ENCODE data around the gene MAP6D1.

MAP6D1 gene
- total RNA-seq = 0 to 0.52 (median 0.17) reads per million in 9 experiments

GRCh38 chr3:183825456-183826161 lies at the start of gene MAP6D1:
Gene MAP6D1 (minus strand): TSS chr3:183825577. CDS start chr3:183825547, 30 bp downstream.
- Mint-ChIP-seq H3K36me3 (ENCODE audit: insufficient read depth) (peaks cover 18% of the 10 kb centered on the region), H3K27ac (peak within 1 kb of the TSS in 1 of 2 donors; percentile 81), H3K9me3 (no peaks in the 10 kb centered on the region), H3K4me1 (ENCODE audit: low read depth in 2 of 2) (peaks cover 8 to 11% of the 10 kb centered on the region in 2 donors), H3K4me3 (peak within 1 kb of the TSS; percentile 72 to 85), H3K27me3 (no peaks in the 10 kb centered on the region)
- peak in 2 of 3 experiments; percentile 27 to 30 for DNase-seq
- ATAC-seq (replicated peaks) = peak; percentile 77

- peaks cover 17% of the 10 kb centered on the region for H3K36me3 Mint-ChIP-seq (ENCODE audit: insufficient read depth)
- H3K4me3 Mint-ChIP-seq = no peak overlapping the region
- H3K27ac Mint-ChIP-seq = no peak overlapping the region
- H3K9me3 Mint-ChIP-seq = no peaks in the 10 kb centered on the region
- ATAC-seq (replicated peaks) = no peak
- peaks cover 26 to 46% of the 10 kb centered on the region in 2 donors for H3K4me1 Mint-ChIP-seq (ENCODE audit: low read depth in 2 of 2)
- no peaks in the 10 kb centered on the region for H3K27me3 Mint-ChIP-seq
- no peak for DNase-seq
Observed at GRCh38 chr3:183873914-183874313, 48.5 kb upstream of the MAP6D1 start.

GRCh38 chr3:183871541-183871940 lies 46.2 kb upstream of the MAP6D1 start:
- ATAC-seq (replicated peaks) = no peak
- no peaks in the 10 kb centered on the region for H3K9me3 Mint-ChIP-seq
- peaks cover 18 to 34% of the 10 kb centered on the region in 2 donors for H3K4me1 Mint-ChIP-seq (ENCODE audit: low read depth in 2 of 2)
- DNase-seq = no peak
- peaks cover 14% of the 10 kb centered on the region for H3K36me3 Mint-ChIP-seq (ENCODE audit: insufficient read depth)
- no peak overlapping the region for H3K27ac Mint-ChIP-seq
- no peak overlapping the region for H3K4me3 Mint-ChIP-seq
- no peaks in the 10 kb centered on the region for H3K27me3 Mint-ChIP-seq

GRCh38 chr3:183870563-183870962 lies 45.2 kb upstream of the MAP6D1 start:
- no peak overlapping the region for H3K4me3 Mint-ChIP-seq
- no peaks in the 10 kb centered on the region for H3K9me3 Mint-ChIP-seq
- DNase-seq = no peak
- no peaks in the 10 kb centered on the region for H3K27me3 Mint-ChIP-seq
- peaks cover 18 to 33% of the 10 kb centered on the region in 2 donors for H3K4me1 Mint-ChIP-seq (ENCODE audit: low read depth in 2 of 2)
- H3K36me3 Mint-ChIP-seq (ENCODE audit: insufficient read depth) = peaks cover 20% of the 10 kb centered on the region
- ATAC-seq (replicated peaks) = no peak
- H3K27ac Mint-ChIP-seq = peak overlapping the region in 1 of 2 donors; percentile 5

GRCh38 chr3:183868796-183869195 lies 43.4 kb upstream of the MAP6D1 start:
- ATAC-seq (replicated peaks) (no peak), DNase-seq (no peak)
- Mint-ChIP-seq H3K27ac (no peak overlapping the region), H3K4me3 (no peak overlapping the region), H3K9me3 (no peaks in the 10 kb centered on the region), H3K4me1 (ENCODE audit: low read depth in 2 of 2) (peaks cover 15 to 33% of the 10 kb centered on the region in 2 donors), H3K36me3 (ENCODE audit: insufficient read depth) (peaks cover 38% of the 10 kb centered on the region), H3K27me3 (no peaks in the 10 kb centered on the region)

GRCh38 chr3:183862610-183863009 lies 37.2 kb upstream of the MAP6D1 start:
- no peak overlapping the region for H3K27ac Mint-ChIP-seq
- no peaks in the 10 kb centered on the region for H3K27me3 Mint-ChIP-seq
- DNase-seq (no peak), ATAC-seq (replicated peaks) (no peak)
- H3K4me3 Mint-ChIP-seq = no peak overlapping the region
- peaks cover 0 to under 1% of the 10 kb centered on the region in 2 donors for H3K4me1 Mint-ChIP-seq (ENCODE audit: low read depth in 2 of 2)
- H3K9me3 Mint-ChIP-seq = no peaks in the 10 kb centered on the region
- H3K36me3 Mint-ChIP-seq (ENCODE audit: insufficient read depth) = peaks cover 73% of the 10 kb centered on the region

GRCh38 chr3:183857863-183858262 lies 32.5 kb upstream of the MAP6D1 start:
- Mint-ChIP-seq H3K27ac (peak overlapping the region in 1 of 2 donors; percentile 82), H3K36me3 (ENCODE audit: insufficient read depth) (peaks cover 63% of the 10 kb centered on the region), H3K4me3 (no peak overlapping the region), H3K9me3 (no peaks in the 10 kb centered on the region), H3K4me1 (ENCODE audit: low read depth in 2 of 2) (peaks cover 0 to 3% of the 10 kb centered on the region in 2 donors), H3K27me3 (no peaks in the 10 kb centered on the region)
- no peak for ATAC-seq (replicated peaks)
- DNase-seq = no peak

- H3K9me3 Mint-ChIP-seq = no peaks in the 10 kb centered on the region
- H3K4me3 Mint-ChIP-seq = no peak overlapping the region
- no peak for ATAC-seq (replicated peaks)
- DNase-seq = no peak
- no peak overlapping the region for H3K27ac Mint-ChIP-seq
- peaks cover 38% of the 10 kb centered on the region for H3K36me3 Mint-ChIP-seq (ENCODE audit: insufficient read depth)
- peaks cover 0 to 9% of the 10 kb centered on the region in 2 donors for H3K4me1 Mint-ChIP-seq (ENCODE audit: low read depth in 2 of 2)
- no peaks in the 10 kb centered on the region for H3K27me3 Mint-ChIP-seq
Observed at GRCh38 chr3:183854318-183855035, 29.1 kb upstream of the MAP6D1 start.

- no peaks in the 10 kb centered on the region for H3K4me1 Mint-ChIP-seq (ENCODE audit: low read depth in 2 of 2)
- ATAC-seq (replicated peaks) (no peak), DNase-seq (no peak)
- no peak overlapping the region for H3K27ac Mint-ChIP-seq
- H3K9me3 Mint-ChIP-seq = no peaks in the 10 kb centered on the region
- no peaks in the 10 kb centered on the region for H3K27me3 Mint-ChIP-seq
- H3K4me3 Mint-ChIP-seq = no peak overlapping the region
- H3K36me3 Mint-ChIP-seq (ENCODE audit: insufficient read depth) = peaks cover 56% of the 10 kb centered on the region
Observed at GRCh38 chr3:183845608-183846288, 20.4 kb upstream of the MAP6D1 start.

GRCh38 chr3:183845090-183845489 lies 19.7 kb upstream of the MAP6D1 start:
- Mint-ChIP-seq H3K36me3 (ENCODE audit: insufficient read depth) (peaks cover 56% of the 10 kb centered on the region), H3K4me3 (no peak overlapping the region), H3K9me3 (no peaks in the 10 kb centered on the region), H3K27me3 (no peaks in the 10 kb centered on the region), H3K27ac (peak overlapping the region in 1 of 2 donors; percentile 22), H3K4me1 (ENCODE audit: low read depth in 2 of 2) (no peaks in the 10 kb centered on the region)
- DNase-seq (no peak), ATAC-seq (replicated peaks) (no peak)

GRCh38 chr3:183844606-183845005 lies 19.2 kb upstream of the MAP6D1 start:
- H3K27me3 Mint-ChIP-seq = no peaks in the 10 kb centered on the region
- no peak for DNase-seq
- H3K4me3 Mint-ChIP-seq = no peak overlapping the region
- H3K9me3 Mint-ChIP-seq = no peaks in the 10 kb centered on the region
- no peak for ATAC-seq (replicated peaks)
- H3K36me3 Mint-ChIP-seq (ENCODE audit: insufficient read depth) = peaks cover 59% of the 10 kb centered on the region
- H3K27ac Mint-ChIP-seq = peak overlapping the region in 1 of 2 donors; percentile 22
- no peaks in the 10 kb centered on the region for H3K4me1 Mint-ChIP-seq (ENCODE audit: low read depth in 2 of 2)

GRCh38 chr3:183839751-183840150 lies 14.4 kb upstream of the MAP6D1 start:
- no peak for ATAC-seq (replicated peaks)
- no peak for DNase-seq
- Mint-ChIP-seq H3K36me3 (ENCODE audit: insufficient read depth) (peaks cover 58% of the 10 kb centered on the region), H3K4me1 (ENCODE audit: low read depth in 2 of 2) (no peaks in the 10 kb centered on the region), H3K4me3 (no peak overlapping the region), H3K27ac (no peak overlapping the region), H3K9me3 (no peaks in the 10 kb centered on the region), H3K27me3 (no peaks in the 10 kb centered on the region)

GRCh38 chr3:183837894-183838293 lies 12.5 kb upstream of the MAP6D1 start:
- ATAC-seq (replicated peaks) (no peak), DNase-seq (no peak)
- H3K27me3 Mint-ChIP-seq = no peaks in the 10 kb centered on the region
- peaks cover 51% of the 10 kb centered on the region for H3K36me3 Mint-ChIP-seq (ENCODE audit: insufficient read depth)
- H3K4me1 Mint-ChIP-seq (ENCODE audit: low read depth in 2 of 2) = no peaks in the 10 kb centered on the region
- peak overlapping the region; percentile 27 to 64 for H3K27ac Mint-ChIP-seq
- no peak overlapping the region for H3K4me3 Mint-ChIP-seq
- H3K9me3 Mint-ChIP-seq = no peaks in the 10 kb centered on the region
